GM12865 (cell line): ENCODE measurements around the gene SLC22A23.
"Not testable (repeated sequence)": the region's sequence is repeated elsewhere in the genome, so short reads cannot be mapped to it uniquely, and the experiment has no call there.

Experiments
- DNase-seq: peaks from one replicate; pipeline ENCODE4 v3.0.0; 2010; ENCODE audit warnings: low read depth
- H3K4me3 ChIP-seq: 2 replicates; pipeline ENCODE4 v1.5.1; 2011; ENCODE audit warnings: mild to moderate bottlenecking, low read depth, low read length, control low read depth
- TF ChIP-seq, protein P1 (sequence below): IDR thresholded peaks from 2 replicates; pipeline ENCODE4 v1.5.1; 2011; ENCODE audit warnings: low read length, control low read depth, low read depth, inconsistent platforms; ENCODE audit not compliant: insufficient read depth; ENCODE audit errors: missing control alignments

The SLC22A23 gene

DNA sequence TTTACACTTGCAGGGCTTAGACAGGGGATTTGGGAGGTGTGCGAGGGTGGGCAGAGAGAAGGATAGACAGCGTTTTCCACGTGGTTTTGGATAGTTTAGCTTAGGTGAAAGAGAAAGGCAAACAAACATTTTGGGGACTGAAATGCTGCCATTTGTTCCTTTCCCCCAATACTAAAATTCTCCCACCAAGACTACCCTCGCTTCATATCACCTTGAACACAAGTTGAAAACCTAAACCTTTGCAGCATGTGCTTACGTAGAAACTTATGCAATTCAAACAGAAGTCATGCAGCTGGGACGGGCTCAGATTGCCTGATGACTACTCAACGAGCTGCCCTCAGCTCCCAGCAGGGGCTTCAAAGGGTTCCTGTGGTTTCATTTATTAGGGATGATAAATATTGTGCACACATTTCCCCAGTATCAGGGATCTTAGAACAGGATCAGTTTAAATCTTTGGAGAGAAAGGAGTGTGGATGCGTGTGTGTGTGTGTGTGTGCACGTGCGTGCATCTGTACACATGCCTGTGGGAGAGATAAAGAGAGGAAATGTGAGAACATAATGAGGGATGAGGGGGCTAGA, 77.3 kb downstream of the SLC22A23 start:
- H3K4me3 ChIP-seq, result no peak overlapping the region
- TF ChIP-seq, protein P1, sequence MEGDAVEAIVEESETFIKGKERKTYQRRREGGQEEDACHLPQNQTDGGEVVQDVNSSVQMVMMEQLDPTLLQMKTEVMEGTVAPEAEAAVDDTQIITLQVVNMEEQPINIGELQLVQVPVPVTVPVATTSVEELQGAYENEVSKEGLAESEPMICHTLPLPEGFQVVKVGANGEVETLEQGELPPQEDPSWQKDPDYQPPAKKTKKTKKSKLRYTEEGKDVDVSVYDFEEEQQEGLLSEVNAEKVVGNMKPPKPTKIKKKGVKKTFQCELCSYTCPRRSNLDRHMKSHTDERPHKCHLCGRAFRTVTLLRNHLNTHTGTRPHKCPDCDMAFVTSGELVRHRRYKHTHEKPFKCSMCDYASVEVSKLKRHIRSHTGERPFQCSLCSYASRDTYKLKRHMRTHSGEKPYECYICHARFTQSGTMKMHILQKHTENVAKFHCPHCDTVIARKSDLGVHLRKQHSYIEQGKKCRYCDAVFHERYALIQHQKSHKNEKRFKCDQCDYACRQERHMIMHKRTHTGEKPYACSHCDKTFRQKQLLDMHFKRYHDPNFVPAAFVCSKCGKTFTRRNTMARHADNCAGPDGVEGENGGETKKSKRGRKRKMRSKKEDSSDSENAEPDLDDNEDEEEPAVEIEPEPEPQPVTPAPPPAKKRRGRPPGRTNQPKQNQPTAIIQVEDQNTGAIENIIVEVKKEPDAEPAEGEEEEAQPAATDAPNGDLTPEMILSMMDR, result no peak
- DNase-seq, result no peak

DNA sequence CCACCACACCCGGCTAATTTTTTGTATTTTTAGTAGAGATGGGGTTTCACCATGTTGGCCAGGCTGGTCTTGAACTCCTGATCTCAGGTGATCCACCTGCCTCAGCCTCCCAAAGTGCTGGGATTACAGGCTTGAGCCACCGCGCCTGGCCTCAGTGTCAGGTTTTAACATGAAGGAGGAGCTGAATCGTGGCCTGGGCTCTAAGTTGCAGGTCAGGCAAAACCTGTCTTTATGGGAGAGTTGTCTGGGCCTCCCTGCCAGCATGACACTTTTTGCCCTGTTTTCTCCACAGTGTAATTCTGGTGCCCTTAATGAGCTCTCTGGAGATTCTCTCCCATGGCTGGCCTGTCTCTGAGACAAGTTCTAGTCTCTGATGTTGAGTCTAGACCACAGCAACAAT, 78.0 kb downstream of the SLC22A23 start:
- not testable (repeated sequence) for H3K4me3 ChIP-seq, DNase-seq

DNA sequence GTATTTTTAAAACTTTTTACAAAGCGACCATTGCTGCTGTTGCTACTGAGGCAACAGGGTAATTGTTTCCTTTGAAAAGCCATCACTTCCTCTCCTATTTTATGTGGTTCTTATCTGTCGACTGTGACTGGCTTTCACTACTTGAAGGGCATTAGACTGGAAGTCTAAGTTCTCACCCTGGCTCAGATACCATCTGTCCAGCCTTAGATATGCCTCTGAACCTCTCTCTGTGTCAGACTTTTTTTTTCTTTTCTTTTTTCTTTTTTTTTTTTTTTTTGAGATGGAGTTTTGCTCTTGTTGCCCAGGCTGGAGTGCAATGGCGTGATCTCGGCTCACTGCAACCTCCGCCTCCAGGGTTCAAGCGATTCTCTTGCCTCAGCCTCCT, 78.5 kb downstream of the SLC22A23 start:
- DNase-seq, H3K4me3 ChIP-seq: not testable (repeated sequence)

DNA sequence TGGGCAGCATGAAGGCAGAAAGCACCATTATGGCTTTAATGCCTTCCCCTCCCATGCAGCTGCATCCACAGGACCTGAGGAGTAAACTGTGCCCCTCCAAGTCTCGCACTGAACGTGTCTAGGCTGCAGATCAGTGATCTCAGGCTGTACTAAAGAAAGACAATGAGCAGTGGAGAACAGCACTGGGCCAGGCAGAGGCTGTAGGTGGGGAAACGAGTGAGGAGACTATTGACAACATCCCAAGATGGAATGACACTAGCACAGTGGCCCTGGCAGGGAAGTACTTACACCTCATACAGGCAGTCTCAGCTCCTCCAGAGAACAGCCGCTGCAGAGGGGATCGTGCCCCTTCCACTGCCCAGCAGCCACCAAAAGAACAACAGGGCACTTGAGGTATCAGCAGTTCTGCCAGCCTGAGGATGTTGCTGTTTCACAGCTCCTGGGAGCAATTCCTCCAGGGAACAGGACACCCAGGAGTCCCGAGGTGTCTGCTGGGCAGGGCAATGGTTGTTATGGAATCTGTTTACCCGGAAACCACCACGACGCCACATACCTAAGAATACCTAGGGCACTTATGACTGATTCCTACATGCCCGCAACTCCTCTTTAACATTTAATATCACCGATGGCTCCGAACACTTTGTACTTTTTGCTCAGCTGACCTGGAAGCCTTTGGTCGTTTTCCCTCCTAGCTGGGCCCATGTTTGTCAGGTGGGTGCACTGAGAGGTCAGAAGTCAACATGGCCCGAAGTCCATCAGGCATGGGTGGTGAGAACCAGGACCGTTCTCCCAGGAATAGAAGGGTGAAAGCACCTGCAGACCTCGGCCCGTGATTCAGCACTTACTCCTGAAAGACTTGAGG, 79.1 kb downstream of the SLC22A23 start:
- TF ChIP-seq, protein P1, result no peak
- no peak overlapping the region for H3K4me3 ChIP-seq
- DNase-seq, result no peak

DNA sequence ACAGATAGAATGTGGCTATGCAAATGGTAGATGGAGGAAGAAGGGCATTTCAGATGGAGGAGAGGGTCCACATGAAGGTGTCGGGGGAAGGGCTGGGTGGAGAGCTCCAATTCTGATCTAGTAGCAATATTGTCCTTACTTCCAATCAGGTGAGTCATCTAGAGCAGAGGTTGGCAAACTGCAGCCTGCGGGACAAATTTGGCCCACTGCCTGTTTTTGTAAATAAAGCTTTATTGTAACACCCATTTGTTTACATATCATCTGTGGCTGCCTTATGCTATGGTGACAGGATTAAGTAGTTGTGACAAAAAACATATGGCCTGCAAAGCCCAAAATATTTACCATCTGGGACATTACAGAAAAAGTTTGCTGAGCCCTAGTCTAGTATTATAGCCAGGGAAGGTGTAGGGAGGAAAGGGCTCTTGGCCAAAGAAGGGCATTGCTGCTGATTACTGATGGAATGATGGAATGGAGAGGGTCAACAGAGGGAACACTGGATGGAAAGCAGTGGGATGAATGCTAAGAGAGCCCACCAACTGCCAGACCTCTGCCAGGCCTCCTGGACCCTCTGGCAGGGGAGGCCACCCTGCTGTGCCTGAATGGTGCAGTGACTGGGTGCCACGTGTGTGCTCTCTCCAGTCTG, 79.8 kb downstream of the SLC22A23 start:
- H3K4me3 ChIP-seq, result no peak overlapping the region
- no peak for DNase-seq
- TF ChIP-seq, protein P1, result no peak

DNA sequence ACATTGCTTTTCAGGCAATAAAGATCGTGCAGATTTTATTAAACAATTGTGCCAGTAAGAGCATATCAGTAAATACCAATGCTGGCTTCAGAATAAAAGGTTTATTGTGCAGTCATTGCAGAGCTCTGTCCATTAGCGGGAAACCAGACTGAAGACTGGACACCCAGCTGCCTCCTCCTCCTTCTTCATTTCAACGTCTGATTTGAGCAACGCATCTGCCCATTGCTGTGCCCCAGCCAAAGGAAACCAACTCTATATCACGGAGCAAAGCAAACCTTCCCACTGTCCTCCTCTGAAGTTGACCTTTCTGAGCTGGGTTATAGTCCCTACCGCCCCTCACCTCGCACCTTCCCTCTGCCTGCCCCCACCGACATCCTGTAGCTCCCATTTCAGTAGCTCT, 80.8 kb downstream of the SLC22A23 start:
- TF ChIP-seq, protein P1, result no peak
- no peak overlapping the region for H3K4me3 ChIP-seq
- no peak for DNase-seq

DNA sequence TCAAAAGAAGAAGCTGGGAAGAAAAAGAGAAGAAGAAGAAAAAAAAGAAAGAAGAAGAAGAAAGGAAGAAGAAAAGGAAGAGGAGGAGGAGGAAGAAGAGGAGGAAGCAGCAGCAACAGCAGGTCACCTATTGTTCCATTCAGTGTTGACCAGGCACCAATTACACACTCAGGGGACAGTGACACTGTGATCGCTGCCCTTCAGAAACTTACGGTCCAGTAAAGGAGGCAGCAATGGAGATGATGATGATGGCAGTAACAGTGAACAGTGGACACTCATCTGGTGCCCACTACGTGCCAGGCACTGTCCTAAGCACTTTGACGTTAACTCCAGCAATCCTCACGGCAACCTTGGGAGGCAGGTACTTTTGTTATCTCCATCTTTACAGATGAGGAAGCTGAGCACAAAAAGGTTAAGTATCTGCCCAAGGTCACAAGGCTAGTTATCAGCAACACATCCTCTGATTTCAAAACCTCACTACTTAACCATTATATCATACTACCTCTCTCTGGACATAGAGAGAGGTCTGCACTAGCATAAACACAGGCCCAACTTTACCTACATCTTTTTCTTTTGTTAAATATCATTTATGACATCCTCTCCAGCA, 83.2 kb downstream of the SLC22A23 start:
- DNase-seq, result no peak
- no peak overlapping the region for H3K4me3 ChIP-seq
- TF ChIP-seq, protein P1, result no peak
